NCI-H146 treated with DMSO at 0.1 percent for 48 hours (cell line): ENCODE measurements around the gene NHP2.
A peak's percentile ranks its signal among the peaks of the same experiment; 100 is the strongest.

ENCODE experiments used
- DNase-seq: peaks from one replicate; lab custom pipeline; 2025; ENCODE audit not compliant: unreplicated experiment; lab: John Stamatoyannopoulos, UW

The NHP2 gene

DNA sequence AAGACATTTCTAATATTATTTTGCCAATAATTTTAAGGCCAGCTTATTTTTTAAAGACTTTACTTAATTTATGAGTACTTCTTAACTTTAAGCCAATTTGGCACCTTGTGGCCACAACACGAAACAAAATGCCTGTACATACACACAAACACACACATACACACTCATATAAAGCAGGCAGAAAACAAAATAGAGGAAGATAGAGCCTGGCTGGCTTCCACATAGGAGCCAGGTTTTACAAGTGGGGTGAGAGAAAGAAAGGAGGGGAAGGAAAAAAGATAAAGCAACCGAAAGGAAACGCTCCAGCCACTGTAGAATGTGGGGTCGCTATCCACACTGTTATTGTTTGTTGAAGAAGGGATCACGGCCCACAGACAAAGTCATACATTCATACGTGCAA lies 23.1 kb upstream of the NHP2 start:
- DNase-seq = no peak

GRCh38 chr5:178174456-178174855 lies 20.8 kb upstream of the NHP2 start:
- no peak for DNase-seq

DNA sequence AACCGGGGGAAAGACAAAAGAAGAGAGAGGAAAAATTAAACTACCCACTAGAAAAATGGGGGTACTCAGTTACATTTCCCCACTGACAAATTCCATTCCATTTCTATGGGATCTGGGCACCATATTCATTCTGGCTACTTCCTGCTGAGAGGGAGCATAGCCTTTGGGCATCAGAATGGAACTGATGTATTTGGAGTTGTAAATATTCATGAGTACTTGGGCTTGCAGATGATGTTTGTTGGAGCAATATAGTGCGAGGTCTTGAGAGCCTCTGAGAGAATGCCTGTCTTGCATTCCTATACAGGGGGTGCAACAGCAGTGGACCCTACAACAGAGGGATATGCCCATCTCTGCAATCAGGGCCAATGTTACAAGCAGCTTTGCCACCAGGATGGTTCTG lies 16.8 kb upstream of the NHP2 start:
- no peak for DNase-seq

DNA sequence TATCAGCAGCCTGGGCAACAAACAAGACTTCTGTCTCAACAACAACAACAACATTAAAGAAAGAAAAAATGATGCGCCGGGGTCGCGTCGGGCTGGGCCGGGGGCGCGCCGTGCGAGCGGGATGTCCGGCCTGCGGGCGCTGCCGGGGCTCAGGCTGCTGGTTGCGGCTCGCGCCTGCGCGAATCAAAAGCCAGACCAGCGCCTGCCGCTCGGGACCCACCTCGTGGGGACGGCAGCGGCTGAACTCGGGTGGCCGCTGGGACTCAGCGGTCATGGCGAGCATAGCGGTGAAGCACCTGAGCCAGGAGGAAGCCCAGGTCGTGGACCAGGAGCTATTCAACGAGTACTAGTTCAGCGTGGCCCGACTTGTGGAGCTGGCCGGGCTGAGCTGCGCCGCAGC lies 11.9 kb upstream of the NHP2 start:
- DNase-seq = no peak

- DNase-seq = peak; percentile 65
These were observed 10.4 kb upstream of the NHP2 start for GRCh38 chr5:178163772-178164735.

DNA sequence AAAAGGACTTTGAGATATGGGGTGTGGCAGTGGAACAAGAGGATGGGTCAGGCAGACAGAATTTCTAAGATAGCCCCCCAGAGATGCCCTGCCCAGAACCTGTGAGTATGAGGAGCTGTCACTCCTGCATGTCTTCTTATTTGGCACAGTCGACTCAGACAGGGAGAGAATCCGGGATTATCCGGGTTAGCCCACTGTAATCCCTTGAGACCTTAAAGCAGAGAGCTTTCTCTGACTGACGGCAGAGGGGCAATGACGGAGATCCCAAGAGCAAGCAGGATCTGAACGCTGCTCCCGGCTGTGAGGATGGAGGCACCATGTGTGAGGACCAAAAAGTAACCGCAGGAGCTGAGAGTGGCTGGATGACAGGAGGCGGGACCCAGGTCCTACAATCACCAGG lies 8.8 kb upstream of the NHP2 start:
- DNase-seq = no peak

- no peak for DNase-seq
These were observed 6.5 kb upstream of the NHP2 start for GRCh38 chr5:178160176-178160575.

GRCh38 chr5:178155065-178155464 lies 1.4 kb upstream of the NHP2 start:
- DNase-seq = no peak

DNA sequence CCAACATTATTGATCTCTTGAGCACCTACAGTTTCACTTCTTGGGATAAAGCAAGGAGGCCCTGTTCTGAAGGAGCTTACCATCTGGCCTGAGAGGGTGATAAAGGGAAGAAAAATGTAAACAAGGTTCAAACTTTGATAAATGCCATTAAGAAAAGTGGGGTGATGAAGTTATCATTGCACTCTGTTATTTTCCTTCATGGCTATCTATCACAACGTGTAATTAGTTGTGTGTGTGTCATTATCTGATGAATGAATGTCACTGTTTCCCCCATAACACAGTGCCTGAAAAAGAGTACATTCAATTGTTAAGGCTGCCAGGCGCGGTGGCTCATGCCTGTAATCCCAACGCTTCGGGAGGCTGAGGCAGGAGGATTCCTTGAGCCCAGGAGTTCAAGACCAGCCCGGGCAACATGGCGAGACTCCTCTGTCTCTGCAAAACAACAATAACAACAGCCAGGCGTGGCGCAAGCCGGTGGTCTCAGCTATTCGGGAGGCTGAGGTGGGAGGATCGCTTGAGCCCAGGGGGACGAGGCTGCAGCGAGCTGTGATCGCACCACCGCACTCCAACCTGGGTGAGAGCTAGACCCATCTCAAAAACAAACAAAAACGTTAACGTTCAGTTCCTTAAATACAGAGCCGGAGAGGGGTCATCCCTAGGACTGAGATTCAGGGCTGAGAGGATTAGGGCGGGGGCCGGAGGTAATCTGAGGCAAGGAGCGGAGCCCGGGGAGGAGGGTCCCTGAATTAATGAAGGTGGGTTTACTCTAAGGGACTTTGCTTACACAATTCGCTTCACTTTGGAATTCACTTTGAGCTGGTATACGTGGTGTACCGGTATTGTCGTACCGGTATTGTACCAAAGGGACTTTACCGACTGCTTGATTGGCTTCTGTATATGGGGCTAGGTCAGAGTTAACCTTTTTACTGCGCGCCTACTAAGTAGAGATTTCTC lies 917 bp downstream of the NHP2 start:
- no peak for DNase-seq

DNA sequence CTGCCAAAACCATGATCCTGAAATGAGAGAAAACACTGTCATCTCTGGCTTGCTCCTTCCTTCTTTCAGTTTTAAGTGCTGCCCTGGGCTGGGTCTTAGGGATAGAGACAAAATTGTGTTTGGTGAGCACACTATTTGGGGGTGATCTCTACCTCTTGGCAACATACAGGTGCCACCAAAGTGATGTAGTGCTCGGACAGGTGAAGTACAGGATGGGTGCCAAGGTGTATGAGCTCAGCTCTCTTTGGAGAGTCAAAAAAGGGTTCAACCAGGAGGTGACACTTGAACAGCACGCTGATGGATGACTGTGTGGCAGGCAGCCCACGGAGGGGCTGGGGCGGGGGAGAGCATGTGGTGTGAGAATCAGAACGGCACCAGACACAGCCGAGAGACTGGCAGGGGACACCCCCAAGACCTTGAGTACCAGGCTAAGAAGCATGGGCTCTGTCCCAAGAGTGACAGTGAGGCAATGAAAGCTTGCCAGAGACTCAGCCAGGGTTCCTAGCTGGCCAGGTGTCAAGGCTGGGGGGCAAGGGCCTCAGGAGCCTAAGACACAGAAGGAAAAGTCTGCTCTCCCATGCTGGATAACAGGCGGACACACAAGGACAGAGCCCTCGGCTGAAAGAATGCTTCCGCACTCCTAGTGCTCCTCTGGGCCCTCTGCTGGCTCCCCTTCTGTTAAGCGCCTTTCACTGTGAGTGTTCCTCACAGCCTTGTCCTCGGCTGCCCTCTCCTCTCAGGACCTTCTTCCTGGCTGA lies 2.5 kb downstream of the NHP2 start:
- DNase-seq = no peak

DNA sequence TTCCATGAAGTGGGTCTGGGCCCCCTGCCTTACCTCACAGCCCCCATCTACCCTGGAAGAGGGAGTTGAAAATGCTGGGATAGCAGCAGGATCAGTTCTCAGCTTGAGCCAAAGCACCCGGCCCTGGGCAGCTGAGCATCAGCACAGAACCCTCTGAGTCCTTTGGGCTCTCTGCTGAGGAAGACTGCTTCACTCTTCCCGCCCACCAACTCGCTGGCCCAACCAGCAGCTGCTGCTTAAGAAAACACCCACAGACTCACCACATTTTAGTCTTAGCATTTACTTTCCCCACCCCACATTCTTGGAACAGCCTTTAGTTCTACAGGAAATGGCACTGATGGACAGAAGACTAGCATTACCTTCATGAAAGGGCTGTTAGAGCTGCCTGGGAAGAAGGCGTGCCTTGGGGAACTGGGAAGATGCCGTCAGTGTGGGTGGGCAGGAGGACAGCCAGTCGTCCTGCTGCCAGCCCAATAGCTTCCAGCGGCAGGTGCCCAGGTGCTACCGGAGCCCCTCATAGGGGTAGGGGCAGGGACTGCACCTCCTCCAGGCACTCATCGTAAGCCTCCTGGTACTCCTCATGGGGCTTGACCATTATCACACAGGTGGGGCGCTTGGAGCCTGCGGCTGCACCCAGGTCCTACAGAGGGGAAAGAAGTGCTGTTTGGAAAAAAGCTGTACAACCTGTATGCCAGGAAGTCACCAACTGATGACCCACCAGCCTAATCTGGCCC lies 4.3 kb downstream of the NHP2 start:
- no peak for DNase-seq

- DNase-seq = no peak
These were observed 6.3 kb downstream of the NHP2 start for GRCh38 chr5:178147406-178147805.

DNA sequence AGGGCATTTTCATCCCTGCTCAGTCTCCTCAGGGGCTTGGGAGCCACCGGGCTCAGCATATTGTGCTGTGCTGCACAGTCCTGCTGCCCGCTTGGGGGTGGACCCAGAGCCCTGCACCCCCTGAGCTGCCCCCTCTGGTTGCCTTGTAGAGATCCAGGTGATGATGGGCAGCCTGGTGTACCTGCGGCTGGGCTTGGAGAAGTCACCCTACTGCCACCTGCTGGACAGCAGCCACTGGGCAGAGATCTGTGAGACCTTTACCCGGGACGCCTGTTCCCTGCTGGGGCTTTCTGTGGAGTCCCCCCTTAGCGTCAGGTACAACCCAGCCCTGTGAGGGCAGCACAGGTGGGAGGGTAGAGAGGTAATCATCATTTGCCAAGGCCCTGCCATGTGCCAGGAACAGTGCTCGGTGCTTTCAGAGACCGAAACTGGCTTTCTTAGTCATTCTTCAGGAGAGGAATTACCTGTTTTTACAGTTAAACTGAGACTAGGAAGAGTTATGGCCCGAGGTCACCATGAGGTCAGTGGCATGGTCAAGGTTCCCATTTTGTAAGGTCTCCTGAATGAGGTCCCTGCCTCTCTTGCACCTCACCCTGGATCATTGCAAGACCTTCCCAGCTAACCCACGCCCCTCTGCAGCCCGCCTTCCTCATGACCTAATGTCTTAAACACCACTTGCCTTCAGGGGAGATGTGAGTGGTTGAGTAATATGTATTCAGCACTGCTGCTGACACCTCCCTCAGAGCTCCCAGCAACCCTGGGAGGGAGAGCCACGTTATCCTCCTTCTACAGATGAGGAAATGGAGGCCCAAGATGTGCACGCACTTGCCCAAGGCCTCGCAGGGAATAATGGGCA lies 7.5 kb downstream of the NHP2 start:
- DNase-seq = peak; percentile 4

DNA sequence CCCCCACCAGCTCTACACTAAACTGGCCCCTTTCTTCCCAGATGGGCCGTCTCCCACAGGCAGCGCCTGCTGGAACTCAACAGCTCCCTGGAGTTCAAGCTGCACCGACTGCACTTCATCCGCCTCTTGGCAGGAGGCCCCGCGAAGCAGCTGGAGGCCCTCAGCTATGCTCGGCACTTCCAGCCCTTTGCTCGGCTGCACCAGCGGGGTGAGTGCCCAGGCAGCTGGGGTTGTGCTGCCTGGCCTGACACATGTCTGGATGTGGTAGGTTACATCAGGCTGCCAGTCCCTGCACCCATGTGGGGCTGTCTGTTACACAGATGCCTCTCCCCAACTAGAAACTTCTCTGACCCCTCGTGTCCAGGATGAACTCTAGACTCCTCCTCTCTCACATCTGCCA lies 9.8 kb downstream of the NHP2 start:
- no peak for DNase-seq

- DNase-seq = no peak
These were observed 10.4 kb downstream of the NHP2 start for GRCh38 chr5:178143246-178143645.

DNA sequence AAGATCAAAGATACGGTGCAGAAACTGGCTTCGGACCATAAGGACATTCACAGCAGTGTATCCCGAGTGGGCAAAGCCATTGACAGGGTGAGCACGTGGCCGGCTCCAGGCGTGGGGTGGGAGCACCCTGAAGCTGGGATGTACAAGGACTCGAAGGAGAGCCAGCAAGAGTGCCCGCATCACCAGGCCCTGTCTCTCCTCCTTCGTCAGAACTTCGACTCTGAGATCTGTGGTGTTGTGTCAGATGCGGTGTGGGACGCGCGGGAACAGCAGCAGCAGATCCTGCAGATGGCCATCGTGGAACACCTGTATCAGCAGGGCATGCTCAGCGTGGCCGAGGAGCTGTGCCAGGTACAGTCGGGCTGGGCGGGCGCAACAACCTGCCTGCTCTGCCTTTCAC lies 11.0 kb downstream of the NHP2 start:
- no peak for DNase-seq

- DNase-seq = no peak
These were observed 12.1 kb downstream of the NHP2 start for GRCh38 chr5:178141550-178141949.

GRCh38 chr5:178137991-178138390 lies 15.7 kb downstream of the NHP2 start:
- no peak for DNase-seq

- DNase-seq = no peak
These were observed 16.7 kb downstream of the NHP2 start for GRCh38 chr5:178136990-178137389.
